A549 treated with Hydrocortisone at 1 μM for 4 hours (cell line): ENCODE data around the gene OR2V2. TPM values are rescaled to one million over a fixed set of nuclear protein-coding genes. Genes with fewer than 3 reads are reported as not detected.

Experiments
- total RNA-seq: library from RNA; stranded (reverse); fragments of 200-300 nt; extraction: Qiagen RNA extraction; gene quantifications from 5 replicates; pipeline ENCODE4 v1.2.3, GENCODE V29; 2022

Gene OR2V2
- not detected in 5 replicates for total RNA-seq

GRCh38 chr5:181146927-181147636 lies at the start of gene OR2V2:
Gene OR2V2, plus strand, starts transcription at chr5:181147586. Its CDS starts 7,357 bp downstream, at chr5:181154943.

GRCh38 chr5:181130832-181131496 lies 16.4 kb upstream of the OR2V2 start, which contains the start of gene OR2V1:
Gene OR2V1, minus strand, starts transcription at chr5:181131169. Its CDS starts 5,865 bp downstream, at chr5:181125304.

GRCh38 chr5:181204826-181205760 lies 57.7 kb downstream of the OR2V2 start, which contains the start of gene TRIM7:
Gene TRIM7, minus strand, starts transcription at chr5:181205196. Its CDS starts 86 bp downstream, at chr5:181205110.

Other genes with a start within 250 kb of the OR2V2 start
- not detected in 5 replicates for gene BTNL8, start 248.4 kb upstream of the OR2V2 start, total RNA-seq
- gene BTNL3, start 158.7 kb upstream of the OR2V2 start, total RNA-seq, result not detected in 5 replicates
- 0.74 to 1.1 TPM (median 0.77 TPM) in 5 replicates for gene BTNL9, start 107.3 kb upstream of the OR2V2 start, total RNA-seq
- not detected in 5 replicates for gene OR2V1, start 16.4 kb upstream of the OR2V2 start, total RNA-seq
- gene TRIM7, start 57.6 kb downstream of the OR2V2 start, total RNA-seq, result 29.9 to 42.8 TPM (median 40.5 TPM) in 5 replicates
- gene TRIM41, start 75.7 kb downstream of the OR2V2 start, total RNA-seq, result 25.6 to 28.8 TPM (median 26.8 TPM) in 5 replicates
- gene RACK1, start 96.3 kb downstream of the OR2V2 start, total RNA-seq, result 3,240 to 4,070 TPM (median 3,311 TPM) in 5 replicates
- gene TRIM52, start 113.6 kb downstream of the OR2V2 start, total RNA-seq, result 5.4 to 7.6 TPM (median 6.5 TPM) in 5 replicates
- not detected in 5 replicates for gene OR4F3, start 219.7 kb downstream of the OR2V2 start, total RNA-seq